Measurements from ENCODE around the gene HDAC1.

HDAC1 gene

GRCh38 chr1:32311709-32312393 lies 20.0 kb downstream of the HDAC1 start:
- Histone ChIP-seq H2BK15ac (replicated peaks; ENCODE audit: low read depth) (no peak overlapping the region), H3K4me2 (ENCODE audit: low read length) (no peak overlapping the region), H3K23ac (ENCODE audit: low read length) (no peak overlapping the region), H2BK120ac (ENCODE audit: low read depth, low read length) (no peak overlapping the region), H3K4me1 (ENCODE audit: control insufficient read depth, low read depth, low read length) (no peaks in the 10 kb centered on the region), H3K27ac (ENCODE audit: low read depth, low read length) (no peak overlapping the region), H3K27me3 (ENCODE audit: insufficient read depth, low read length, poor library complexity) (no peaks in the 10 kb centered on the region), H3K18ac (ENCODE audit: low read length) (no peak overlapping the region), H4K8ac (ENCODE audit: low read depth, low read length) (no peak overlapping the region), H3K4ac (ENCODE audit: low read depth, low read length) (no peak overlapping the region), H3K79me2 (ENCODE audit: control insufficient read depth, insufficient read depth, low read length) (no peaks in the 10 kb centered on the region), H2AK5ac (ENCODE audit: low read length) (no peak overlapping the region), H3K9ac (ENCODE audit: low read length) (no peak overlapping the region), H3K56ac (ENCODE audit: low read length) (no peak overlapping the region), H4K5ac (ENCODE audit: low read length) (no peak overlapping the region), H2BK5ac (ENCODE audit: low read length) (no peak overlapping the region), H3K36me3 (ENCODE audit: control insufficient read depth, insufficient read depth, low read length) (no peaks in the 10 kb centered on the region), H3K79me1 (ENCODE audit: low read length) (peaks cover 1% of the 10 kb centered on the region), H3K4me3 (ENCODE audit: low read length) (no peak overlapping the region)
- no CpG with 5 or more reads among the region's 2 CpGs for WGBS (ENCODE audit: extremely low coverage, insufficient coverage, low lambda C conversion rate)
- no peak for DNase-seq

- Histone ChIP-seq H3K18ac (ENCODE audit: low read length) (no peak overlapping the region), H3K27ac (ENCODE audit: low read depth, low read length) (no peak overlapping the region), H3K4me2 (ENCODE audit: low read length) (no peak overlapping the region), H3K9ac (ENCODE audit: low read length) (no peak overlapping the region), H2BK15ac (replicated peaks; ENCODE audit: low read depth) (no peak overlapping the region), H3K36me3 (ENCODE audit: control insufficient read depth, insufficient read depth, low read length) (peaks cover 2% of the 10 kb centered on the region), H3K27me3 (ENCODE audit: insufficient read depth, low read length, poor library complexity) (no peaks in the 10 kb centered on the region), H3K4me3 (ENCODE audit: low read length) (no peak overlapping the region), H3K23ac (ENCODE audit: low read length) (no peak overlapping the region), H2BK5ac (ENCODE audit: low read length) (no peak overlapping the region), H2AK5ac (ENCODE audit: low read length) (no peak overlapping the region), H3K56ac (ENCODE audit: low read length) (no peak overlapping the region), H3K79me2 (ENCODE audit: control insufficient read depth, insufficient read depth, low read length) (no peaks in the 10 kb centered on the region), H3K79me1 (ENCODE audit: low read length) (no peaks in the 10 kb centered on the region), H3K4ac (ENCODE audit: low read depth, low read length) (no peak overlapping the region), H2BK120ac (ENCODE audit: low read depth, low read length) (no peak overlapping the region), H4K5ac (ENCODE audit: low read length) (no peak overlapping the region), H3K4me1 (ENCODE audit: control insufficient read depth, low read depth, low read length) (no peaks in the 10 kb centered on the region), H4K8ac (ENCODE audit: low read depth, low read length) (no peak overlapping the region)
- no CpG with 5 or more reads among the region's 3 CpGs for WGBS (ENCODE audit: extremely low coverage, insufficient coverage, low lambda C conversion rate)
- DNase-seq = no peak
Observed at GRCh38 chr1:32316903-32317277, 25.0 kb downstream of the HDAC1 start.

GRCh38 chr1:32318127-32318869 lies 26.4 kb downstream of the HDAC1 start:
- no peak overlapping the region for H3K27ac ChIP-seq (ENCODE audit: low read depth, low read length)
- no peak overlapping the region for H3K23ac ChIP-seq (ENCODE audit: low read length)
- no peak for DNase-seq
- no peak overlapping the region for H2BK5ac ChIP-seq (ENCODE audit: low read length)
- no peak overlapping the region for H4K5ac ChIP-seq (ENCODE audit: low read length)
- H4K8ac ChIP-seq (ENCODE audit: low read depth, low read length) = no peak overlapping the region
- no peak overlapping the region for H3K56ac ChIP-seq (ENCODE audit: low read length)
- H3K4me1 ChIP-seq (ENCODE audit: control insufficient read depth, low read depth, low read length) = no peaks in the 10 kb centered on the region
- no peak overlapping the region for H3K4me2 ChIP-seq (ENCODE audit: low read length)
- no peak overlapping the region for H2BK15ac ChIP-seq (replicated peaks; ENCODE audit: low read depth)
- H3K4ac ChIP-seq (ENCODE audit: low read depth, low read length) = no peak overlapping the region
- H3K36me3 ChIP-seq (ENCODE audit: control insufficient read depth, insufficient read depth, low read length) = peaks cover 2% of the 10 kb centered on the region
- H3K18ac ChIP-seq (ENCODE audit: low read length) = no peak overlapping the region
- no peak overlapping the region for H3K9ac ChIP-seq (ENCODE audit: low read length)
- H3K79me1 ChIP-seq (ENCODE audit: low read length) = no peaks in the 10 kb centered on the region
- H2AK5ac ChIP-seq (ENCODE audit: low read length) = no peak overlapping the region
- no peaks in the 10 kb centered on the region for H3K27me3 ChIP-seq (ENCODE audit: insufficient read depth, low read length, poor library complexity)
- no peak overlapping the region for H3K4me3 ChIP-seq (ENCODE audit: low read length)
- no peak overlapping the region for H2BK120ac ChIP-seq (ENCODE audit: low read depth, low read length)
- no peaks in the 10 kb centered on the region for H3K79me2 ChIP-seq (ENCODE audit: control insufficient read depth, insufficient read depth, low read length)
- WGBS (ENCODE audit: extremely low coverage, insufficient coverage, low lambda C conversion rate) = no CpG with 5 or more reads among the region's 10 CpGs

- H3K4me1 ChIP-seq (ENCODE audit: control insufficient read depth, low read depth, low read length) = no peaks in the 10 kb centered on the region
- no peak overlapping the region for H4K8ac ChIP-seq (ENCODE audit: low read depth, low read length)
- peaks cover 2% of the 10 kb centered on the region for H3K36me3 ChIP-seq (ENCODE audit: control insufficient read depth, insufficient read depth, low read length)
- H3K56ac ChIP-seq (ENCODE audit: low read length) = no peak overlapping the region
- H3K4me3 ChIP-seq (ENCODE audit: low read length) = no peak overlapping the region
- H3K27me3 ChIP-seq (ENCODE audit: insufficient read depth, low read length, poor library complexity) = no peaks in the 10 kb centered on the region
- H4K5ac ChIP-seq (ENCODE audit: low read length) = no peak overlapping the region
- no peak overlapping the region for H3K4me2 ChIP-seq (ENCODE audit: low read length)
- no peak overlapping the region for H3K23ac ChIP-seq (ENCODE audit: low read length)
- H3K79me2 ChIP-seq (ENCODE audit: control insufficient read depth, insufficient read depth, low read length) = no peaks in the 10 kb centered on the region
- H3K9ac ChIP-seq (ENCODE audit: low read length) = no peak overlapping the region
- WGBS (ENCODE audit: extremely low coverage, insufficient coverage, low lambda C conversion rate) = no CpG with 5 or more reads among the region's 5 CpGs
- no peak overlapping the region for H3K27ac ChIP-seq (ENCODE audit: low read depth, low read length)
- no peak overlapping the region for H2BK120ac ChIP-seq (ENCODE audit: low read depth, low read length)
- H3K18ac ChIP-seq (ENCODE audit: low read length) = no peak overlapping the region
- DNase-seq = no peak
- no peaks in the 10 kb centered on the region for H3K79me1 ChIP-seq (ENCODE audit: low read length)
- no peak overlapping the region for H2AK5ac ChIP-seq (ENCODE audit: low read length)
- no peak overlapping the region for H2BK15ac ChIP-seq (replicated peaks; ENCODE audit: low read depth)
- no peak overlapping the region for H2BK5ac ChIP-seq (ENCODE audit: low read length)
- H3K4ac ChIP-seq (ENCODE audit: low read depth, low read length) = no peak overlapping the region
Observed at GRCh38 chr1:32321712-32322291, 29.9 kb downstream of the HDAC1 start.

GRCh38 chr1:32327204-32327603 lies 35.3 kb downstream of the HDAC1 start:
- Histone ChIP-seq H3K18ac (ENCODE audit: low read length) (no peak overlapping the region), H4K8ac (ENCODE audit: low read depth, low read length) (no peak overlapping the region), H3K27ac (ENCODE audit: low read depth, low read length) (no peak overlapping the region), H2BK5ac (ENCODE audit: low read length) (no peak overlapping the region), H3K4me3 (ENCODE audit: low read length) (no peak overlapping the region), H3K79me2 (ENCODE audit: control insufficient read depth, insufficient read depth, low read length) (no peaks in the 10 kb centered on the region), H3K4me2 (ENCODE audit: low read length) (no peak overlapping the region), H4K5ac (ENCODE audit: low read length) (no peak overlapping the region), H3K9ac (ENCODE audit: low read length) (no peak overlapping the region), H3K4ac (ENCODE audit: low read depth, low read length) (no peak overlapping the region), H3K27me3 (ENCODE audit: insufficient read depth, low read length, poor library complexity) (no peaks in the 10 kb centered on the region), H2BK15ac (replicated peaks; ENCODE audit: low read depth) (no peak overlapping the region), H3K23ac (ENCODE audit: low read length) (no peak overlapping the region), H3K36me3 (ENCODE audit: control insufficient read depth, insufficient read depth, low read length) (peaks cover 7% of the 10 kb centered on the region), H2BK120ac (ENCODE audit: low read depth, low read length) (no peak overlapping the region), H3K56ac (ENCODE audit: low read length) (no peak overlapping the region), H3K79me1 (ENCODE audit: low read length) (no peaks in the 10 kb centered on the region), H3K4me1 (ENCODE audit: control insufficient read depth, low read depth, low read length) (no peaks in the 10 kb centered on the region), H2AK5ac (ENCODE audit: low read length) (no peak overlapping the region)
- WGBS (ENCODE audit: extremely low coverage, insufficient coverage, low lambda C conversion rate) = no CpG with 5 or more reads among the region's 11 CpGs
- no peak for DNase-seq
